HepG2 (cell line): ENCODE measurements around the gene MUC4. TPM values are rescaled to one million over a fixed set of nuclear protein-coding genes. Genes with fewer than 3 reads are reported as not detected.

Experiments
- POLR2G ChIP-seq: fragments of 200-400 bp; formaldehyde crosslinking; IDR thresholded peaks from 2 replicates; pipeline ENCODE4 v1.6.1; 2018; ENCODE audit warnings: mild to moderate bottlenecking, low read depth, low read length, moderate library complexity
- TOE1 ChIP-seq: sonication (generic); formaldehyde crosslinking; IDR thresholded peaks from 2 replicates; pipeline ENCODE4 v1.4.0; 2020; ENCODE audit warnings: mild to moderate bottlenecking, missing genetic modification reagents
- ZMYM2 ChIP-seq: sonication (generic); formaldehyde crosslinking; IDR thresholded peaks from 2 replicates; pipeline ENCODE4 v1.8.0; 2022; ENCODE audit warnings: mild to moderate bottlenecking, missing genetic modification reagents
- ZNF44 ChIP-seq: sonication (generic); formaldehyde crosslinking; IDR thresholded peaks from 2 replicates; pipeline ENCODE4 v1.5.1; 2020; ENCODE audit warnings: mild to moderate bottlenecking, missing genetic modification reagents
- ZNF569 ChIP-seq: sonication (generic); formaldehyde crosslinking; IDR thresholded peaks from 2 replicates; pipeline ENCODE4 v1.5.0; 2020; ENCODE audit warnings: mild to moderate bottlenecking, missing genetic modification reagents, moderate library complexity, borderline replicate concordance
- ZNF703 ChIP-seq: sonication (generic); formaldehyde crosslinking; IDR thresholded peaks from 2 replicates; pipeline ENCODE4 v1.5.1; 2020; ENCODE audit warnings: missing genetic modification reagents, mild to moderate bottlenecking, moderate library complexity, borderline replicate concordance
- polyA plus RNA-seq, 8 experiments: library from polyadenylated mRNA; depleted of rRNA in 3 of 8; stranded (reverse) in 7 of 8; unstranded in 1 of 8; fragments of >200 nt; fragmentation: Illumina TruSeq in 4 of 8; extraction: Trizol in 4 of 8; gene quantifications; 2 replicates each; pipeline versions ENCODE4 v1.2.1 to v1.2.3, GENCODE V29; 2011 to 2016; ENCODE audit warnings: low read depth in 4 of 8, missing spikeins in 1 of 8, mixed read lengths in 1 of 8; ENCODE audit not compliant: insufficient read depth in 1 of 8
- total RNA-seq, 5 experiments: library from RNA; depleted of rRNA; stranded (reverse); fragments of >200 nt; fragmentation: Illumina TruSeq; extraction: Trizol; gene quantifications; 2 replicates each; pipeline ENCODE4 v1.2.3, GENCODE V29; 2016; ENCODE audit warnings: low read depth in 1 of 5
- TF ChIP-seq, protein P1 (sequence below): sonication (generic); formaldehyde crosslinking; IDR thresholded peaks from 2 replicates; pipeline ENCODE4 v1.4.0; 2020; ENCODE audit warnings: mild to moderate bottlenecking, missing genetic modification reagents
- TF ChIP-seq, protein P2 (sequence below): sonication (generic); formaldehyde crosslinking; IDR thresholded peaks from 2 replicates; pipeline ENCODE4 v1.4.0; 2020; ENCODE audit warnings: mild to moderate bottlenecking, missing genetic modification reagents, borderline replicate concordance
- TF ChIP-seq, protein P3 (sequence below): sonication (generic); formaldehyde crosslinking; IDR thresholded peaks from 2 replicates; pipeline ENCODE4 v1.4.0; 2020; ENCODE audit warnings: missing genetic modification reagents, mild to moderate bottlenecking, borderline replicate concordance
- TF ChIP-seq, protein P4 (sequence below): sonication (generic); formaldehyde crosslinking; IDR thresholded peaks from 2 replicates; pipeline ENCODE4 v1.5.0; 2020; ENCODE audit warnings: mild to moderate bottlenecking, missing genetic modification reagents
- TF ChIP-seq, protein P5 (sequence below): IDR thresholded peaks from 2 replicates; pipeline ENCODE4 v1.6.1; 2016
- TF ChIP-seq, protein P6 (sequence below): sonication (generic); formaldehyde crosslinking; IDR thresholded peaks from 2 replicates; pipeline ENCODE4 v1.5.0; 2020; ENCODE audit warnings: mild to moderate bottlenecking, missing genetic modification reagents, moderate library complexity

The MUC4 gene
- total and polyA plus RNA-seq, 2 of the 13 experiments (the other 11 are each of a cell fraction or from before 2014, with no cell fraction given), result not detected

DNA sequence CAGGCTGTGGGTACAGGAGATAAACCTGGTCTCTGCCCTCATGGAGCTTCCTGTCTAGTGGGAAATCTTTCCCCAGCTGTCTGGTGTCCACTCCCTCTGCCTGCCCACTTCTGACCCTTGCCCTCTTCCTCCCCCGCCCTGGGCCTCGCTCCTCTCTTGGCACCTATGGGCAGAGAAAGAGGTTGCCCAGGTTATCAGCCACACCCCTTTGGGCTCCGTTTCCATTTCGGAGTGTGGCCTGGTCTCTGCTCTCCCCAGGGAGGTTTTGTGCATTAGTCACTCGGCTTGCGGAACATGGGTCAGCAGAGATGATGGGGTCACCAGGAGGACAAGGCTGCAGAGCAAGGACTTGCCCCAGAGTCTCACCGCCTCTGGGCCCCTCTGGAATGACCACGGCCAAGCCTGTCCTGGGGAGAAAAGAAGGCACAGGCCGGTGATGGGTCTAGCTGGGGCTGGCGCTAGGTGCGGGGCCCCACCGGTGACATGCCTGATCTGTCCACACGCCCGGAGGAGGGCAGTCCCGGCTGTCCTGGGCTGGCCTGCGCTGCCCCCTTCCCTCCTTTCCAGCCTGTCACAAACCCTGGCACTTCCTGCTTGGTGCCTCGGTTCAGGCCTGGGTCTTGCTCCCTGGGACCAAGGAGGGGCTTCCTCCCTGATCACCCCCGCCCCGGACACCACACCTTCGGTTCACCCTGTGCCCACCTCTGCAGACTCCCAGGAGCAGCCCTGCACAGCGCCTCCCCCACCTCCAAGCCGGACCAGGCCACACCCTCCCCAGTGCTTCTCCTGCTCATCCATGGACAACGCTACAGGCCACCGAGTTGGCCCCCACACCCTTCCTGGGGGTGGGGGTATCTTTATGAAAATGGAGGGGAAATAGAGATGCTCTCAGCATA is 35.6 kb upstream of the MUC4 start (continued):
- TF ChIP-seq TOE1 (CRISPR knock-in tag), result no peak
- TF ChIP-seq, protein P1, sequence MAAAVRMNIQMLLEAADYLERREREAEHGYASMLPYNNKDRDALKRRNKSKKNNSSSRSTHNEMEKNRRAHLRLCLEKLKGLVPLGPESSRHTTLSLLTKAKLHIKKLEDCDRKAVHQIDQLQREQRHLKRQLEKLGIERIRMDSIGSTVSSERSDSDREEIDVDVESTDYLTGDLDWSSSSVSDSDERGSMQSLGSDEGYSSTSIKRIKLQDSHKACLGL (CRISPR knock-in tag), result no peak
- TF ChIP-seq POLR2G, result no peak
- no peak for TF ChIP-seq ZNF569 (CRISPR knock-in tag)
- TF ChIP-seq, protein P2, sequence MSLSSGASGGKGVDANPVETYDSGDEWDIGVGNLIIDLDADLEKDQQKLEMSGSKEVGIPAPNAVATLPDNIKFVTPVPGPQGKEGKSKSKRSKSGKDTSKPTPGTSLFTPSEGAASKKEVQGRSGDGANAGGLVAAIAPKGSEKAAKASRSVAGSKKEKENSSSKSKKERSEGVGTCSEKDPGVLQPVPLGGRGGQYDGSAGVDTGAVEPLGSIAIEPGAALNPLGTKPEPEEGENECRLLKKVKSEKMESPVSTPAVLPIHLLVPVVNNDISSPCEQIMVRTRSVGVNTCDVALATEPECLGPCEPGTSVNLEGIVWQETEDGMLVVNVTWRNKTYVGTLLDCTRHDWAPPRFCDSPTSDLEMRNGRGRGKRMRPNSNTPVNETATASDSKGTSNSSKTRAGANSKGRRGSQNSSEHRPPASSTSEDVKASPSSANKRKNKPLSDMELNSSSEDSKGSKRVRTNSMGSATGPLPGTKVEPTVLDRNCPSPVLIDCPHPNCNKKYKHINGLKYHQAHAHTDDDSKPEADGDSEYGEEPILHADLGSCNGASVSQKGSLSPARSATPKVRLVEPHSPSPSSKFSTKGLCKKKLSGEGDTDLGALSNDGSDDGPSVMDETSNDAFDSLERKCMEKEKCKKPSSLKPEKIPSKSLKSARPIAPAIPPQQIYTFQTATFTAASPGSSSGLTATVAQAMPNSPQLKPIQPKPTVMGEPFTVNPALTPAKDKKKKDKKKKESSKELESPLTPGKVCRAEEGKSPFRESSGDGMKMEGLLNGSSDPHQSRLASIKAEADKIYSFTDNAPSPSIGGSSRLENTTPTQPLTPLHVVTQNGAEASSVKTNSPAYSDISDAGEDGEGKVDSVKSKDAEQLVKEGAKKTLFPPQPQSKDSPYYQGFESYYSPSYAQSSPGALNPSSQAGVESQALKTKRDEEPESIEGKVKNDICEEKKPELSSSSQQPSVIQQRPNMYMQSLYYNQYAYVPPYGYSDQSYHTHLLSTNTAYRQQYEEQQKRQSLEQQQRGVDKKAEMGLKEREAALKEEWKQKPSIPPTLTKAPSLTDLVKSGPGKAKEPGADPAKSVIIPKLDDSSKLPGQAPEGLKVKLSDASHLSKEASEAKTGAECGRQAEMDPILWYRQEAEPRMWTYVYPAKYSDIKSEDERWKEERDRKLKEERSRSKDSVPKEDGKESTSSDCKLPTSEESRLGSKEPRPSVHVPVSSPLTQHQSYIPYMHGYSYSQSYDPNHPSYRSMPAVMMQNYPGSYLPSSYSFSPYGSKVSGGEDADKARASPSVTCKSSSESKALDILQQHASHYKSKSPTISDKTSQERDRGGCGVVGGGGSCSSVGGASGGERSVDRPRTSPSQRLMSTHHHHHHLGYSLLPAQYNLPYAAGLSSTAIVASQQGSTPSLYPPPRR (CRISPR knock-in tag), result no peak
- no peak for TF ChIP-seq ZNF44
- TF ChIP-seq, protein P3, sequence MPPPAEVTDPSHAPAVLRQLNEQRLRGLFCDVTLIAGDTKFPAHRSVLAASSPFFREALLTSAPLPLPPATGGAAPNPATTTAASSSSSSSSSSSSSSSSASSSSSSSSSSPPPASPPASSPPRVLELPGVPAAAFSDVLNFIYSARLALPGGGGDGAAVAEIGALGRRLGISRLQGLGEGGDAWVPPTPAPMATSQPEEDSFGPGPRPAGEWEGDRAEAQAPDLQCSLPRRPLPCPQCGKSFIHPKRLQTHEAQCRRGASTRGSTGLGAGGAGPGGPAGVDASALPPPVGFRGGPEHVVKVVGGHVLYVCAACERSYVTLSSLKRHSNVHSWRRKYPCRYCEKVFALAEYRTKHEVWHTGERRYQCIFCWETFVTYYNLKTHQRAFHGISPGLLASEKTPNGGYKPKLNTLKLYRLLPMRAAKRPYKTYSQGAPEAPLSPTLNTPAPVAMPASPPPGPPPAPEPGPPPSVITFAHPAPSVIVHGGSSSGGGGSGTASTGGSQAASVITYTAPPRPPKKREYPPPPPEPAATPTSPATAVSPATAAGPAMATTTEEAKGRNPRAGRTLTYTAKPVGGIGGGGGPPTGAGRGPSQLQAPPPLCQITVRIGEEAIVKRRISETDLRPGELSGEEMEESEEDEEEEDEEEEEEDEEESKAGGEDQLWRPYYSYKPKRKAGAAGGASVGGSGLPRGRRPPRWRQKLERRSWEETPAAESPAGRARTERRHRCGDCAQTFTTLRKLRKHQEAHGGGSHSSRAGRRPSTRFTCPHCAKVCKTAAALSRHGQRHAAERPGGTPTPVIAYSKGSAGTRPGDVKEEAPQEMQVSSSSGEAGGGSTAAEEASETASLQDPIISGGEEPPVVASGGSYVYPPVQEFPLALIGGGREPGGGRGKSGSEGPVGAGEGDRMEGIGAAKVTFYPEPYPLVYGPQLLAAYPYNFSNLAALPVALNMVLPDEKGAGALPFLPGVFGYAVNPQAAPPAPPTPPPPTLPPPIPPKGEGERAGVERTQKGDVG, result no peak
- TF ChIP-seq, protein P4, sequence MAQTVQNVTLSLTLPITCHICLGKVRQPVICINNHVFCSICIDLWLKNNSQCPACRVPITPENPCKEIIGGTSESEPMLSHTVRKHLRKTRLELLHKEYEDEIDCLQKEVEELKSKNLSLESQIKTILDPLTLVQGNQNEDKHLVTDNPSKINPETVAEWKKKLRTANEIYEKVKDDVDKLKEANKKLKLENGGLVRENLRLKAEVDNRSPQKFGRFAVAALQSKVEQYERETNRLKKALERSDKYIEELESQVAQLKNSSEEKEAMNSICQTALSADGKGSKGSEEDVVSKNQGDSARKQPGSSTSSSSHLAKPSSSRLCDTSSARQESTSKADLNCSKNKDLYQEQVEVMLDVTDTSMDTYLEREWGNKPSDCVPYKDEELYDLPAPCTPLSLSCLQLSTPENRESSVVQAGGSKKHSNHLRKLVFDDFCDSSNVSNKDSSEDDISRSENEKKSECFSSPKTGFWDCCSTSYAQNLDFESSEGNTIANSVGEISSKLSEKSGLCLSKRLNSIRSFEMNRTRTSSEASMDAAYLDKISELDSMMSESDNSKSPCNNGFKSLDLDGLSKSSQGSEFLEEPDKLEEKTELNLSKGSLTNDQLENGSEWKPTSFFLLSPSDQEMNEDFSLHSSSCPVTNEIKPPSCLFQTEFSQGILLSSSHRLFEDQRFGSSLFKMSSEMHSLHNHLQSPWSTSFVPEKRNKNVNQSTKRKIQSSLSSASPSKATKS (CRISPR knock-in tag), result no peak
- TF ChIP-seq, protein P5, sequence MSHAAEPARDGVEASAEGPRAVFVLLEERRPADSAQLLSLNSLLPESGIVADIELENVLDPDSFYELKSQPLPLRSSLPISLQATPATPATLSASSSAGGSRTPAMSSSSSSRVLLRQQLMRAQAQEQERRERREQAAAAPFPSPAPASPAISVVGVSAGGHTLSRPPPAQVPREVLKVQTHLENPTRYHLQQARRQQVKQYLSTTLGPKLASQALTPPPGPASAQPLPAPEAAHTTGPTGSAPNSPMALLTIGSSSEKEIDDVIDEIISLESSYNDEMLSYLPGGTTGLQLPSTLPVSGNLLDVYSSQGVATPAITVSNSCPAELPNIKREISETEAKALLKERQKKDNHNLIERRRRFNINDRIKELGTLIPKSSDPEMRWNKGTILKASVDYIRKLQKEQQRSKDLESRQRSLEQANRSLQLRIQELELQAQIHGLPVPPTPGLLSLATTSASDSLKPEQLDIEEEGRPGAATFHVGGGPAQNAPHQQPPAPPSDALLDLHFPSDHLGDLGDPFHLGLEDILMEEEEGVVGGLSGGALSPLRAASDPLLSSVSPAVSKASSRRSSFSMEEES, result no peak
- TF ChIP-seq ZNF703, result no peak
- no peak for TF ChIP-seq ZMYM2 (CRISPR knock-in tag)
- TF ChIP-seq, protein P6, sequence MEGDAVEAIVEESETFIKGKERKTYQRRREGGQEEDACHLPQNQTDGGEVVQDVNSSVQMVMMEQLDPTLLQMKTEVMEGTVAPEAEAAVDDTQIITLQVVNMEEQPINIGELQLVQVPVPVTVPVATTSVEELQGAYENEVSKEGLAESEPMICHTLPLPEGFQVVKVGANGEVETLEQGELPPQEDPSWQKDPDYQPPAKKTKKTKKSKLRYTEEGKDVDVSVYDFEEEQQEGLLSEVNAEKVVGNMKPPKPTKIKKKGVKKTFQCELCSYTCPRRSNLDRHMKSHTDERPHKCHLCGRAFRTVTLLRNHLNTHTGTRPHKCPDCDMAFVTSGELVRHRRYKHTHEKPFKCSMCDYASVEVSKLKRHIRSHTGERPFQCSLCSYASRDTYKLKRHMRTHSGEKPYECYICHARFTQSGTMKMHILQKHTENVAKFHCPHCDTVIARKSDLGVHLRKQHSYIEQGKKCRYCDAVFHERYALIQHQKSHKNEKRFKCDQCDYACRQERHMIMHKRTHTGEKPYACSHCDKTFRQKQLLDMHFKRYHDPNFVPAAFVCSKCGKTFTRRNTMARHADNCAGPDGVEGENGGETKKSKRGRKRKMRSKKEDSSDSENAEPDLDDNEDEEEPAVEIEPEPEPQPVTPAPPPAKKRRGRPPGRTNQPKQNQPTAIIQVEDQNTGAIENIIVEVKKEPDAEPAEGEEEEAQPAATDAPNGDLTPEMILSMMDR (CRISPR knock-in tag), result peak; percentile 7; the same call in 1 of the 2 replicates
